K562 (cell line): ENCODE data around the gene IL6R. TPM values are rescaled to one million over a fixed set of nuclear protein-coding genes. Genes with fewer than 3 reads are reported as not detected.
A peak's percentile ranks its signal among the peaks of the same experiment; 100 is the strongest.

Source experiments
- ATAC-seq: fragments of 200-7000 bp; cut with Tn5 transposase; 3 replicates; pipeline ENCODE4 v1.9.1; 2020; ENCODE audit warnings: moderate library complexity
- BruUV-seq: library from RNA; stranded (reverse); fragments of 400-500 nt; replicated peaks from 2 replicates; lab custom pipeline; 2021; lab: Mats Ljungman, UMichigan
- CTCF ChIA-PET: fragments of 300-600 bp; formaldehyde crosslinking; extraction: SDS; loops from one replicate; lab custom pipeline; 2021; ENCODE audit warnings: low intra/inter-chr PET ratio; lab: Yijun Ruan, JAX
- POLR2A ChIA-PET: fragments of 300-600, 350-650 bp; sonication (Branson Sonifier 250); formaldehyde crosslinking; extraction: SDS; loops from one replicate; lab custom pipeline; 2021; ENCODE audit warnings: antibody characterized with exemption, inconsistent platforms; lab: Yijun Ruan, JAX
- DNase-seq, 4 experiments: peaks; one replicate each; pipeline versions ENCODE4 v3.0.0 to v3.0.0-alpha.2; 2011 to 2018; ENCODE audit warnings: low spot score in 3 of 4, mixed read lengths in 3 of 4; ENCODE audit errors: extremely low read depth in 1 of 4
- FAIRE-seq: peaks from 2 replicates; lab custom pipeline; 2011; peaks lifted over from hg19 to GRCh38; lab: Jason Lieb, UNC
- H2AFZ ChIP-seq: 2 replicates; pipeline ENCODE4 v1.6.0; 2011; ENCODE audit warnings: low read depth, low read length, control low read depth, inconsistent platforms
- H3K27ac ChIP-seq: fragments of 200-600 bp; 3 replicates; pipeline ENCODE4 v1.8.0; 2011; ENCODE audit warnings: low read depth, mild to moderate bottlenecking, control low read depth, inconsistent platforms, low read length, moderate library complexity, mixed read lengths; ENCODE audit errors: extremely low read depth
- H3K27me3 ChIP-seq, 2 experiments: fragments of 300-600 bp in 1 of 2; 2 replicates in 1 of 2; 3 replicates in 1 of 2; pipeline versions ENCODE4 v1.6.0 to v1.8.0; 2011; ENCODE audit warnings: inconsistent platforms in 2 of 2, low read length in 2 of 2, mild to moderate bottlenecking in 1 of 2, mixed read lengths in 1 of 2, moderate library complexity in 1 of 2; ENCODE audit not compliant: control insufficient read depth in 2 of 2, insufficient read depth in 2 of 2
- H3K36me3 ChIP-seq: fragments of 300-600 bp; 3 replicates; pipeline ENCODE4 v1.8.0; 2011; ENCODE audit warnings: mild to moderate bottlenecking, low read length, inconsistent platforms; ENCODE audit not compliant: control insufficient read depth, insufficient read depth
- H3K4me1 ChIP-seq, 2 experiments: fragments of 200-600 bp in 1 of 2; replicated peaks in 1 of 2; 2 replicates in 1 of 2; 3 replicates in 1 of 2; pipeline versions ENCODE4 v1.5.1 to v1.8.0; 2011; ENCODE audit warnings: inconsistent platforms in 2 of 2, low read length in 2 of 2, mild to moderate bottlenecking in 1 of 2, mixed read lengths in 1 of 2, moderate library complexity in 1 of 2; ENCODE audit not compliant: control insufficient read depth in 2 of 2, insufficient read depth in 2 of 2
- H3K4me2 ChIP-seq: 2 replicates; pipeline ENCODE4 v1.6.1; 2011; ENCODE audit warnings: low read length, control low read depth, inconsistent platforms, mixed read lengths; ENCODE audit not compliant: insufficient read depth
- H3K4me3 ChIP-seq: fragments of 200-600 bp; sonication (generic), shearing (Covaris generic); 2 replicates; pipeline ENCODE4 v1.5.1; 2016; ENCODE audit warnings: control low read depth, inconsistent platforms
- H3K79me2 ChIP-seq: fragments of 200-600 bp; 3 replicates; pipeline ENCODE4 v1.8.0; 2011; ENCODE audit warnings: low read length, inconsistent platforms; ENCODE audit not compliant: control insufficient read depth, insufficient read depth
- H3K9ac ChIP-seq, 2 experiments: 2 replicates each; pipeline versions ENCODE4 v1.6.0 to v1.6.1; 2011; ENCODE audit warnings: low read depth in 2 of 2, low read length in 2 of 2, control low read depth in 1 of 2, inconsistent platforms in 1 of 2, mild to moderate bottlenecking in 1 of 2, mixed read lengths in 1 of 2; ENCODE audit not compliant: insufficient read depth in 1 of 2
- H3K9me1 ChIP-seq: one replicate; pipeline ENCODE4 v1.6.0; 2011; ENCODE audit warnings: inconsistent platforms, mild to moderate bottlenecking, low read length, moderate library complexity; ENCODE audit not compliant: control insufficient read depth, insufficient read depth
- H3K9me3 ChIP-seq: replicated peaks from 2 replicates; pipeline ENCODE4 v1.5.1; 2011; ENCODE audit warnings: low read depth, low read length, inconsistent platforms; ENCODE audit not compliant: control insufficient read depth, insufficient read depth
- H4K20me1 ChIP-seq: replicated peaks from 2 replicates; pipeline ENCODE4 v1.6.1; 2011; ENCODE audit warnings: low read length, inconsistent platforms, mixed read lengths; ENCODE audit not compliant: control insufficient read depth, insufficient read depth
- E2F3 ChIP-seq: fragments of 250-450 bp; sonication (Bioruptor Pico); IDR thresholded peaks from 2 replicates; pipeline ENCODE4 v1.4.0; 2020; ENCODE audit warnings: mild to moderate bottlenecking
- MTF1 ChIP-seq: fragments of 250-450 bp; sonication (Bioruptor Pico); IDR thresholded peaks from 2 replicates; pipeline ENCODE4 v1.9.0; 2021; ENCODE audit warnings: moderate library complexity, mild to moderate bottlenecking, inconsistent platforms, borderline replicate concordance
- NUFIP1 ChIP-seq: fragments of 450-650 bp; IDR thresholded peaks from 2 replicates; pipeline ENCODE4 v1.6.1; 2018; ENCODE audit not compliant: partially characterized antibody
- SMARCA4 ChIP-seq: fragments of 450-650 bp; IDR thresholded peaks from 2 replicates; pipeline ENCODE4 v1.6.1; 2016
- ZBTB33 ChIP-seq: sonication (generic); formaldehyde crosslinking; IDR thresholded peaks from 2 replicates; pipeline ENCODE4 v1.8.1; 2023; ENCODE audit warnings: mild to moderate bottlenecking, missing genetic modification reagents
- WGBS: fragments of 100-300 bp; shearing (Covaris generic); methylation state at CpG from one replicate; pipeline ENCODE4 v1.1.6; 2016; ENCODE audit warnings: low coverage, mixed read lengths; ENCODE audit not compliant: insufficient coverage; ENCODE audit errors: missing lambda C conversion rate; 5-methylcytosine and 5-hydroxymethylcytosine counted together
- in situ Hi-C: fragments of 300-500 bp; cut with MboI; formaldehyde crosslinking; loops from 4 replicates; pipeline ENCODE4 v1.15.0; 2018; ENCODE audit warnings: inconsistent platforms, mixed read lengths
- intact Hi-C: fragments of 100-400 bp; cut with micrococcal nuclease; formaldehyde crosslinking; loops from 2 replicates; pipeline ENCODE4 v1.14.2; 2022
- polyA plus RNA-seq, 8 experiments: library from polyadenylated mRNA; depleted of rRNA in 4 of 8; stranded (reverse) in 5 of 8; unstranded in 3 of 8; fragments of >200 nt; fragmentation: Nextera tagmentation in 2 of 8; fragmentation: Illumina TruSeq in 1 of 8; extraction: Ambion mirVana in 2 of 8; extraction: Trizol in 1 of 8; gene quantifications; 2 replicates each; pipeline versions ENCODE4 v1.2.1 to v1.2.3, GENCODE V29; 2011 to 2014; ENCODE audit warnings: inconsistent platforms in 1 of 8, missing spikeins in 1 of 8
- total RNA-seq, 7 experiments: library from RNA; depleted of rRNA in 6 of 7; stranded (reverse); fragments of >200 nt in 6 of 7; fragmentation: Illumina TruSeq in 2 of 7; extraction: Trizol in 2 of 7; gene quantifications; 2 replicates each; pipeline versions ENCODE4 v1.2.1 to v1.2.3, GENCODE V29; 2011 to 2021; ENCODE audit warnings: low replicate concordance in 1 of 7

IL6R gene
- total and polyA plus RNA-seq, 9 of the 15 experiments (the other 6 are each of a cell fraction or from before 2014, with no cell fraction given), result 0.05 to 1.1 (median 0.11) TPM; not detected in 2

- FAIRE-seq (no peak), DNase-seq (no peak), ATAC-seq (no peak)
- Histone ChIP-seq H3K27ac (no peak overlapping the region), H3K9ac (no peak overlapping the region), H3K9me3 (peaks cover 1% of the 10 kb centered on the region; the same call in 1 of the 2 replicates), H4K20me1 (no peaks in the 10 kb centered on the region), H3K4me1 (peaks cover 0 to 7% of the 10 kb centered on the region in 2 experiments; a peak in 1 of 5 replicates), H3K36me3 (no peaks in the 10 kb centered on the region), H3K4me3 (no peak overlapping the region), H3K4me2 (no peak overlapping the region), H2AFZ (no peak overlapping the region), H3K27me3 (peaks cover 24 to 35% of the 10 kb centered on the region in 2 experiments), H3K9me1 (no peaks in the 10 kb centered on the region), H3K79me2 (no peaks in the 10 kb centered on the region)
- in situ Hi-C loops, result no loop called here
- TF ChIP-seq SMARCA4, result no peak
- no peak for TF ChIP-seq NUFIP1
- TF ChIP-seq MTF1 (CRISPR knock-in tag), result no peak
- no peak for TF ChIP-seq E2F3 (CRISPR knock-in tag)
- peak; percentile 9; the same call in 1 of the 2 replicates for TF ChIP-seq ZBTB33
- BruUV-seq, result no TSS peak
- POLR2A ChIA-PET, result no interaction called here
- CTCF ChIA-PET, result no interaction called here
- intact Hi-C loops, result no loop called here
- WGBS, result 90% methylated on average over 17 of the region's 43 CpGs
These were observed 97.6 kb downstream of the IL6R start for GRCh38 chr1:154502744-154503115.
